Type B pancreatic cell (in vitro differentiated cells): Measurements from ENCODE around the gene XYLT2. TPM values are rescaled to one million over a fixed set of nuclear protein-coding genes. Genes with fewer than 3 reads are reported as not detected.

Experiments
- DNase-seq: peaks from one replicate; pipeline ENCODE4 v3.0.0; 2021; ENCODE audit warnings: mixed read lengths; ENCODE audit not compliant: unreplicated experiment; ENCODE audit errors: extremely low spot score
- H3K27ac Mint-ChIP-seq: 2 replicates; pipeline ENCODE4 v1.8.0; 2021; ENCODE audit warnings: mild to moderate bottlenecking, mixed read lengths
- H3K27me3 Mint-ChIP-seq: 2 replicates; pipeline ENCODE4 v1.8.0; 2021; ENCODE audit warnings: mixed read lengths
- H3K36me3 Mint-ChIP-seq: 2 replicates; pipeline ENCODE4 v1.8.0; 2021; ENCODE audit warnings: mixed read lengths
- H3K4me1 Mint-ChIP-seq: one replicate; pipeline ENCODE4 v1.8.0; 2021; ENCODE audit warnings: mixed read lengths; ENCODE audit not compliant: unreplicated experiment
- H3K4me3 Mint-ChIP-seq: 2 replicates; pipeline ENCODE4 v1.8.0; 2021; ENCODE audit warnings: mild to moderate bottlenecking, mixed read lengths
- H3K9me3 Mint-ChIP-seq: 2 replicates; pipeline ENCODE4 v1.8.0; 2021; ENCODE audit warnings: mixed read lengths
- total RNA-seq: library from RNA; stranded (reverse); gene quantifications from 2 replicates; pipeline ENCODE4 v1.2.1, GENCODE V29; 2021; ENCODE audit warnings: low replicate concordance
- TF ChIP-seq, protein P1 (sequence below): fragments of 200-600 bp; sonication (generic); conservative IDR thresholded peaks from 2 replicates; pipeline ENCODE4 v1.5.0; 2021; ENCODE audit warnings: antibody characterized with exemption, mild to moderate bottlenecking

Gene XYLT2
- total RNA-seq, 1 donor from 2014 or later, result 38.8 TPM

DNA sequence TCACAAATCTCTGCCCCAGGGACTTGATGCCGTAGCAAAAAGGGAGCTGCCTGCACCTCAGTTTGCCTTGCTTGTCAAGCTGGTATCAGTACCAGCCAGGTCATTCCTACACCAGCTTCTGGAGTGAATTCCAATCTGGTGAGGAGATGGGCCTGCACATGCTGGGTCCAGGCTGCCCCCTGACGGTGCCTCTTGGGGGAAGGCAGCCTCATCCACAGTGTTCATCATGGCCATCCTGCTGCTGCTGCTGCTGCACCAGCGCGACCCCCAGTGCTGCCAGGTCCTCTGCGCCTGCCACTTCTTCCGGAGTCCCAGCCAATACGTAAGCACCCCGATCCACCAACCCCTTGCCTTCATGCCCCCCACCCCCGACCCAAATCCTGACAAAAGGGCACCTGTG lies 18.8 kb downstream of the XYLT2 start:
- no peak overlapping the region for H3K27ac Mint-ChIP-seq
- H3K9me3 Mint-ChIP-seq, result no peaks in the 10 kb centered on the region
- H3K4me3 Mint-ChIP-seq, result no peak overlapping the region
- DNase-seq, result no peak
- no peaks in the 10 kb centered on the region for H3K36me3 Mint-ChIP-seq
- TF ChIP-seq, protein P1, sequence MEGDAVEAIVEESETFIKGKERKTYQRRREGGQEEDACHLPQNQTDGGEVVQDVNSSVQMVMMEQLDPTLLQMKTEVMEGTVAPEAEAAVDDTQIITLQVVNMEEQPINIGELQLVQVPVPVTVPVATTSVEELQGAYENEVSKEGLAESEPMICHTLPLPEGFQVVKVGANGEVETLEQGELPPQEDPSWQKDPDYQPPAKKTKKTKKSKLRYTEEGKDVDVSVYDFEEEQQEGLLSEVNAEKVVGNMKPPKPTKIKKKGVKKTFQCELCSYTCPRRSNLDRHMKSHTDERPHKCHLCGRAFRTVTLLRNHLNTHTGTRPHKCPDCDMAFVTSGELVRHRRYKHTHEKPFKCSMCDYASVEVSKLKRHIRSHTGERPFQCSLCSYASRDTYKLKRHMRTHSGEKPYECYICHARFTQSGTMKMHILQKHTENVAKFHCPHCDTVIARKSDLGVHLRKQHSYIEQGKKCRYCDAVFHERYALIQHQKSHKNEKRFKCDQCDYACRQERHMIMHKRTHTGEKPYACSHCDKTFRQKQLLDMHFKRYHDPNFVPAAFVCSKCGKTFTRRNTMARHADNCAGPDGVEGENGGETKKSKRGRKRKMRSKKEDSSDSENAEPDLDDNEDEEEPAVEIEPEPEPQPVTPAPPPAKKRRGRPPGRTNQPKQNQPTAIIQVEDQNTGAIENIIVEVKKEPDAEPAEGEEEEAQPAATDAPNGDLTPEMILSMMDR, result no peak
- H3K4me1 Mint-ChIP-seq, result peaks cover 30% of the 10 kb centered on the region
- no peaks in the 10 kb centered on the region for H3K27me3 Mint-ChIP-seq

DNA sequence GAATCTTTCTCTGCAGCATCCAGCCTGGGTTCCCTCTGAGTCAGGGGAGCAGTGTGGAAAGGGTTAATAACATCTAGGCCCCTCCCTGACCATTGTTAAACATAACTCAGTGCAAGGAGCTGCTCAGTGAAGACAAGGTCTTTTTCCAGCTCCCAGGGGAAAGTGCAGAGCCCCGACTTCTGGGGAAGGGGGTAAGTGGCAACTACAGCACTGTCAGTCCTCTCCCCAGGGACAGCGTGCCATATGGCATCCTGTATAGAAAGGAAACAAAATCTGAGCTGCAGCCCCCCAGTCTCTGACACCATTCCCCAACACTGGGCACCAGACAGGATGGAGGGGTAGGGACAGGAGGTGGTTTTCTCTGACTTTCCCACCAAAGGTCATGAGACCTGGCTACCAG lies 19.2 kb downstream of the XYLT2 start:
- no peaks in the 10 kb centered on the region for H3K9me3 Mint-ChIP-seq
- no peaks in the 10 kb centered on the region for H3K36me3 Mint-ChIP-seq
- TF ChIP-seq, protein P1, result no peak
- peak overlapping the region; percentile 53 for H3K27ac Mint-ChIP-seq
- H3K4me3 Mint-ChIP-seq, result no peak overlapping the region
- DNase-seq, result no peak
- peaks cover 30% of the 10 kb centered on the region for H3K4me1 Mint-ChIP-seq
- no peaks in the 10 kb centered on the region for H3K27me3 Mint-ChIP-seq

DNA sequence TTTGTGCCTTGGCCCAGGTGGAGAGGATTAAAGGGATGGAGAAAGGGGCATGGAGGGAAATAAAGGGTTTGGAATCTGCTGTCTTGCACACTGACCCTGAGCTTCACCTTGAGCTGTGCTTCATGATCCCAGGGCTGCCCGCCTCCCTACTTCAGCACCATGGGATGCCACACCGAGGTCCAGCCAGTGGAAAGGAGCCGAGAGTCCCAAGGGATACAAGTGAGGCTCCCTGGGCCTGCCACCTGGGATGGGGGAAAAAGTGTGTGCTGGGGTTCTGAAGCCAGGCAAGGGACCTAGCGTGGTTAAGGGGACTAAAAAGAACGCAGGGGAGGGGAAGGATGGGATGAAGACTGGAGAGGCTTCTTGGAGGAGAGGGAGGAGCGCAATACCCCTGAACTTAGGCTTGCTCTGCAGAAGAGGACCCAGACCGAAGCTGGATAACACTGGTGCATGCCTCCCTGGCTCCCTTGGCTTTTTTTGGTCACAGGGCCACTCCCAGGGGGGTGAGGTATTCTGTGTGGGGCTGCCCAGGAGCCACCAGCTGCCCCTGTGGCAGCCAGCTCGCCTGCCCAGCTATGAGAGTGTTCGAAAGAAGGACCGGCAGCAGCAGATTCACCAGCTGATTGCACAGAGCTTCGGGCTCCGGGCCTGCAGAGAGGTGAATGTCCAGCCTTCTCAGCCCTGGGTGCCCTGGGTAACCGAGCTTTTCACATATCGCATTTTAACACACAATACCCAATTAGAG lies 19.9 kb downstream of the XYLT2 start:
- no peaks in the 10 kb centered on the region for H3K9me3 Mint-ChIP-seq
- no peak for DNase-seq
- no peaks in the 10 kb centered on the region for H3K27me3 Mint-ChIP-seq
- TF ChIP-seq, protein P1, result no peak
- H3K27ac Mint-ChIP-seq, result peak overlapping the region; percentile 53
- no peak overlapping the region for H3K4me3 Mint-ChIP-seq
- H3K36me3 Mint-ChIP-seq, result no peaks in the 10 kb centered on the region
- H3K4me1 Mint-ChIP-seq, result peaks cover 33% of the 10 kb centered on the region

DNA sequence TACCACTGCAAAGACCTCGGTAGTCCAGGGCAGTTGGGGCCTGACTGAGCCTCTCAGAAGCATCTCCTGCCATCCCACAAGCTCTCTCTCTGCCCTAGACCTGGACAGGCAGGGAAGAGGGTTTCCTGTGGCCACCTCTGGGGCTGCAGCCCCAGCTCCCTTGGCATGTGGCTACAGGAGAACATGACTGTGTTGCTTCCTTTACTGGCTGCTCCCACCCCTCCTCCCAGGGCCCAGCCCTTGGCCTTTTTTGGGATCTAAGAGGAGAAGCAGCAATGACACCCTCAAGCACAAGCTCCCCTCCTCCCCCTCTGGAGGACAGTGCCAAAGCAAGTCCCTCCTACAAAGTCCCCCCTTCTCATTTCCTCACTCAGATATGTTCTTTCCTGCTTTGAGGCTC lies 21.5 kb downstream of the XYLT2 start:
- TF ChIP-seq, protein P1, result no peak
- Mint-ChIP-seq H3K27ac (no peak overlapping the region), H3K4me1 (peaks cover 37% of the 10 kb centered on the region), H3K27me3 (no peaks in the 10 kb centered on the region), H3K36me3 (peaks cover 4% of the 10 kb centered on the region), H3K9me3 (no peaks in the 10 kb centered on the region), H3K4me3 (no peak overlapping the region)
- DNase-seq, result no peak

DNA sequence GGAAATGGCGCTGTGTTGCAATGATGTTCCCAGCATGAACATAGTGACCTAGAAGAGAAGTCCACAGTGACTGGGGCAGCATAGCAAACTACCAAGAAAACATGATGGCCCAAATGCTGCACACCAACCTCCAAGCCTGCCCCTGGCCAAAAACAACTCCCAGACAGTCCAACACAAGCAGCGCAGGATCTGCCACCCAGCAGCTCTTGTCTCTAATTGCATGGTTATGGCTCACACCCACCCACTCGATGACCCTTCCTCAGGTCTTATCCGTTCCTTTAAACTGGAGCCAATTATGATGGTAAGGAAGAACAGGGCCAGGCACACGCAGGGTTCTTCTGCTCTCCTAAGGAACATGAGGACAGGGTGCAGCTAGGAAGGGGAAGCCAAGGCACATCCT lies 24.1 kb downstream of the XYLT2 start:
- Mint-ChIP-seq H3K36me3 (peaks cover 11% of the 10 kb centered on the region), H3K27me3 (no peaks in the 10 kb centered on the region), H3K4me3 (peak overlapping the region; percentile 52), H3K9me3 (no peaks in the 10 kb centered on the region), H3K27ac (no peak overlapping the region), H3K4me1 (peaks cover 36% of the 10 kb centered on the region)
- no peak for DNase-seq
- TF ChIP-seq, protein P1, result no peak
